ENCODE data around the gene ATP8A2. TPM values are rescaled to one million over a fixed set of nuclear protein-coding genes. Genes with fewer than 3 reads are reported as not detected.

The ATP8A2 gene
- total and polyA plus RNA-seq, 9 donors: 0.23 to 0.95 (median 0.35) TPM

GRCh38 chr13:25632166-25632888 lies 260.6 kb downstream of the ATP8A2 start:
- DNase-seq: no peak
- Histone ChIP-seq H3K27ac (no peak overlapping the region), H3K27me3 (no peaks in the 10 kb centered on the region), H3K9me3 (no peaks in the 10 kb centered on the region), H3K36me3 (no peaks in the 10 kb centered on the region), H3K4me3 (no peak overlapping the region), H3K4me1 (ENCODE audit: insufficient read depth) (no peaks in the 10 kb centered on the region)
- TF ChIP-seq, protein P1, sequence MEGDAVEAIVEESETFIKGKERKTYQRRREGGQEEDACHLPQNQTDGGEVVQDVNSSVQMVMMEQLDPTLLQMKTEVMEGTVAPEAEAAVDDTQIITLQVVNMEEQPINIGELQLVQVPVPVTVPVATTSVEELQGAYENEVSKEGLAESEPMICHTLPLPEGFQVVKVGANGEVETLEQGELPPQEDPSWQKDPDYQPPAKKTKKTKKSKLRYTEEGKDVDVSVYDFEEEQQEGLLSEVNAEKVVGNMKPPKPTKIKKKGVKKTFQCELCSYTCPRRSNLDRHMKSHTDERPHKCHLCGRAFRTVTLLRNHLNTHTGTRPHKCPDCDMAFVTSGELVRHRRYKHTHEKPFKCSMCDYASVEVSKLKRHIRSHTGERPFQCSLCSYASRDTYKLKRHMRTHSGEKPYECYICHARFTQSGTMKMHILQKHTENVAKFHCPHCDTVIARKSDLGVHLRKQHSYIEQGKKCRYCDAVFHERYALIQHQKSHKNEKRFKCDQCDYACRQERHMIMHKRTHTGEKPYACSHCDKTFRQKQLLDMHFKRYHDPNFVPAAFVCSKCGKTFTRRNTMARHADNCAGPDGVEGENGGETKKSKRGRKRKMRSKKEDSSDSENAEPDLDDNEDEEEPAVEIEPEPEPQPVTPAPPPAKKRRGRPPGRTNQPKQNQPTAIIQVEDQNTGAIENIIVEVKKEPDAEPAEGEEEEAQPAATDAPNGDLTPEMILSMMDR (IDR thresholded peaks at IDR 0.05): no peak
- TF ChIP-seq POLR2A (IDR thresholded peaks at IDR 0.05) (no peak), EP300 (IDR thresholded peaks at IDR 0.05) (no peak)
- 76 to 86% (median 77%) methylated on average over 8 of the region's 8 CpGs for WGBS, 3 donors
- intact Hi-C loops (cut with DNase I): no loop called here

GRCh38 chr13:25633093-25633492 lies 261.3 kb downstream of the ATP8A2 start:
- DNase-seq: no peak
- Histone ChIP-seq H3K27me3 (no peaks in the 10 kb centered on the region), H3K27ac (no peak overlapping the region), H3K4me3 (no peak overlapping the region), H3K9me3 (no peaks in the 10 kb centered on the region), H3K4me1 (ENCODE audit: insufficient read depth) (no peaks in the 10 kb centered on the region), H3K36me3 (no peaks in the 10 kb centered on the region)
- TF ChIP-seq POLR2A (IDR thresholded peaks at IDR 0.05) (no peak), EP300 (IDR thresholded peaks at IDR 0.05) (no peak)
- TF ChIP-seq, protein P1 (IDR thresholded peaks at IDR 0.05): no peak
- WGBS, 3 donors: 68 to 81% (median 76%) methylated on average over 5 of the region's 5 CpGs
- intact Hi-C loops (cut with DNase I): no loop called here

DNA sequence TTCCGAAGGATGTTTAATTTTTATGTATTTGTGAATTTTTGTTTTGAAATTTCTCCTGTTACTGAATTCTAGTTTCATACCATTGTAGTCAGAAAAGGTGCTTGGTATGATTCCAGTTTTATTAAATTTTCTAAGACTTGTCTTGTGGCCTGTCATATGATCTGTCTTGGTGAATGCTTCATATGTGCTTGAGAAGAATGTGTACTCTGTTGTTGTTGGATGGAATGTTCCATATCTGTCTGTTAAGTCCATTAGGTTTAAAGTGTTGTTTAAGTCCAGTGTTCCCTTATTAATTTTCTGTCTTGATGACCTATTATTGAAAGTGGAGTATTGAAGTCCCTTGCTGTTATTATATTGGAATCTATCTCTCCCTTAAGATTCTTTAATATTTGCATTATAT lies 273.9 kb downstream of the ATP8A2 start:
- WGBS, 3 donors: 89 to 97% (median 93%) methylated on average over 1 of the region's 1 CpG
- Histone ChIP-seq H3K27me3 (no peaks in the 10 kb centered on the region), H3K4me1 (ENCODE audit: insufficient read depth) (no peaks in the 10 kb centered on the region), H3K9me3 (no peaks in the 10 kb centered on the region), H3K4me3 (no peak overlapping the region), H3K36me3 (no peaks in the 10 kb centered on the region), H3K27ac (no peak overlapping the region)
- intact Hi-C loops (cut with DNase I): no loop called here
- TF ChIP-seq EP300 (IDR thresholded peaks at IDR 0.05) (no peak), POLR2A (IDR thresholded peaks at IDR 0.05) (no peak)
- TF ChIP-seq, protein P1 (IDR thresholded peaks at IDR 0.05): no peak
- DNase-seq: no peak

DNA sequence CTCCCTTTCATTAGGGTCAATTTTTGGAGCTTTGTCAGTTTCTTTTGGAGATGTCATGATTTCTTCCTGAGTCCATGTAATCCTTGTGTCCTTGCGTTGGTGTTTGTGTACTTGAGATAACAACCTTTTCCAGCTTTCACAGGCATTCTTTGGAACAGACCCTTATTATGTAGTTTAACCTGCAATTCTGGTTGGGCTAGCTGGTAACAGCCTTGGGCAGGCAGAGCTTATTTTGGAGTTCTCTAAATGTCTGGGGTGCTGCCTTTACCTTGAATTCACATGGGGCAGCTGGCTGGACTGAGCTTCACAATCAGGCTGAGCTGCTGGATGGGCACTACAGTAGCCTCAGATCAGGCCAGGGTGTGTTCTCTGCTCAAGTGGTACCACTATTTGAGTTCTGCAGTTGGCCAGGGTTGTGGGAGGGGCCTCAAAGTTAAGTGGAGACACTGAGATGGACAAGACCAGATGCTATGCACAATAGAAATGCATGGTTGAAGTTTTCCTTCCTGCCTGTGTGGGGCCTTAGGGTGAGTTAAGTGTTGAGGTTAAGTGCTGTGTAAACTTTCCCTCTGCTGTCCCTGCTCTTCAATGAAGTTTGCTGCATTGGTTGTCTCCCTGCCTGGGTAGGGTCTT lies 277.3 kb downstream of the ATP8A2 start:
- intact Hi-C loops (cut with DNase I): no loop called here
- H3K27ac ChIP-seq: no peak overlapping the region
- H3K9me3 ChIP-seq: no peaks in the 10 kb centered on the region
- no peak overlapping the region for H3K4me3 ChIP-seq
- no peaks in the 10 kb centered on the region for H3K27me3 ChIP-seq
- WGBS, 3 donors: 29 to 95% (median 90%) methylated on average over 1 of the region's 1 CpG
- no peaks in the 10 kb centered on the region for H3K4me1 ChIP-seq (ENCODE audit: insufficient read depth)
- DNase-seq: no peak
- TF ChIP-seq POLR2A (IDR thresholded peaks at IDR 0.05) (no peak), EP300 (IDR thresholded peaks at IDR 0.05) (no peak)
- TF ChIP-seq, protein P1 (IDR thresholded peaks at IDR 0.05): no peak
- no peaks in the 10 kb centered on the region for H3K36me3 ChIP-seq
